GM19463 (cell line): ENCODE results near the gene NTHL1.

ENCODE experiments used
- ATAC-seq: cut with Tn5 transposase; IDR thresholded peaks from one replicate; pipeline ENCODE4 v1.9.1; 2021; ENCODE audit warnings: mild to moderate bottlenecking, moderate library complexity; ENCODE audit not compliant: unreplicated experiment

The NTHL1 gene

DNA sequence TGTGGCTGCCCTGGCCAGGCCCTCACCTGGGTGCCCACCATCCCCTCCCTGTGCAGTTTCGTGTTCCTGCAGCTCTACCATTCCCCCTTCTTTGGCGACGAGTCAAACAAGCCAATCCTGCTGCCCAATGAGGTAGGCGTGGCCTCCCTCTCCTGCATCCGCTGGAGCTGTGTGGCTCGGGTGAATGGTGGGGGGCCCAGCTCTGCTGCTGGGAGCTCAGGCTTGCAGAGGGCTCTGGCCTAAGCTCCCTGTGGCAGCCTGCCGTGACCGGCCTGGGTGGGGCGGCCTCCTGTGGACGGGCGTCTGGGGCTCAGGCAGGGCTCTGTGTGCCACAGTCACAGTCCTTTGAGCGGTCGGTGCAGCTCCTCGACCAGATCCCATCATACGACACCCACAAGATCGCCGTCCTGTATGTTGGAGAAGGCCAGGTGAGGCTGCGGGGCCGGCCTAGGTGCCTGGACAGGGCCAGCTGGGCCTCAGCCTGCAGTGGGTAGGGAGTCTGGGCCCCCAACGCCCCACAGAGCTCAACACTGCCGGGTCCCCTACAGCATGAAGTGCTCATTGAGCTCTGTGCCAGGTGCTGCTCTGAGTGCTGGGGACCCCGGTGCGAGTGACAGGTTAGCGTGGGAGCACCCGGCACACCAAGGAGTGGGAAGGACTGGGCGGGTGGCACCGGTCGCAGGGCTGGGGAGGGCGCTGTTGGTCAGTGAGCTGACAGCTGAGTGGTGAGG, 37.4 kb upstream of the NTHL1 start:
- ATAC-seq = no peak

DNA sequence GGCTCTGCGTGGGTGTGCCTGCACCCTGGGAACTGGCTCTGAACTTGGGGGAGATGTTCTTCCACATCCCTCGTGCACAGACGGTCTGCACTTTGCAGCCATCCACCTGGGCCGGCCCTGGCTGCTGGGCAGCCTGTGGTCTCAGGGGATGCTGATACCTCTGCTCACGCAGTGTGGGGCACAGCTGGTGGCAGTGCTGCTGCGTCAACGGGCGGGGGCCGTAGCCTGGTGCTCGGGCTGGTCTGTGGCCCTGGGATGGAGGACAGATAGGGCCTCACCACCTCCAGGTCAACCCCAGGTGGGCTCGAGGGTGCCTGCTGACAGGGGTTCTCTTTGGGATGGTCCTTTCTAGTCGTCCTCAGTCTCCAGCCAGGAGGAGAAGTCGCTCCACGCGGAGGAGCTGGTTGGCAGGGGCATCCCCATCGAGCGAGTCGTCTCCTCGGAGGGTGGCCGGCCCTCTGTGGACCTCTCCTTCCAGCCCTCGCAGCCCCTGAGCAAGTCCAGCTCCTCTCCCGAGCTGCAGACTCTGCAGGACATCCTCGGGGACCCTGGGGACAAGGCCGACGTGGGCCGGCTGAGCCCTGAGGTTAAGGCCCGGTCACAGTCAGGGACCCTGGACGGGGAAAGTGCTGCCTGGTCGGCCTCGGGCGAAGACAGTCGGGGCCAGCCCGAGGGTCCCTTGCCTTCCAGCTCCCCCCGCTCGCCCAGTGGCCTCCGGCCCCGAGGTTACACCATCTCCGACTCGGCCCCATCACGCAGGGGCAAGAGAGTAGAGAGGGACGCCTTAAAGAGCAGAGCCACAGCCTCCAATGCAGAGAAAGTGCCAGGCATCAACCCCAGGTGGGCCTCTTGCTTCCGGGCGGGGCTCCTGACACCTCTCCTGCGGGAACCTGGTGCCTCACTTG, 36.5 kb upstream of the NTHL1 start:
- ATAC-seq = no peak

DNA sequence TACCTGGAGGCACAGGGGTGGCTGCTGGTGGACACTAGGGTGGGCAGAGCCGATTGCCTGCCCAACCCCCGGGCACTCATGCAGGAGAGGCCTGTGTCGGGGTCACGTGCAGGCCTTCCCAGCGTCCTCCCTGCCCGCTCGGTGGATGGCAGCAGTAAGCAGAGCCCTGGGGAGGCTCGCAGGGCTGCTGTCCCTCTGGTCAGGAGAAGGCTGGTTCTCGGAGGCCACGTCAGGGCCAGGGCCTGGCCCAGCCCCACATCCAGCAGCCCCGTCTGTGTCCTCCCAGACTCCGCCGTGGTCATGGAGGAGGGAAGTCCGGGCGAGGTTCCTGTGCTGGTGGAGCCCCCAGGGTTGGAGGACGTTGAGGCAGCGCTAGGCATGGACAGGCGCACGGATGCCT, 35.8 kb upstream of the NTHL1 start:
- no peak for ATAC-seq

DNA sequence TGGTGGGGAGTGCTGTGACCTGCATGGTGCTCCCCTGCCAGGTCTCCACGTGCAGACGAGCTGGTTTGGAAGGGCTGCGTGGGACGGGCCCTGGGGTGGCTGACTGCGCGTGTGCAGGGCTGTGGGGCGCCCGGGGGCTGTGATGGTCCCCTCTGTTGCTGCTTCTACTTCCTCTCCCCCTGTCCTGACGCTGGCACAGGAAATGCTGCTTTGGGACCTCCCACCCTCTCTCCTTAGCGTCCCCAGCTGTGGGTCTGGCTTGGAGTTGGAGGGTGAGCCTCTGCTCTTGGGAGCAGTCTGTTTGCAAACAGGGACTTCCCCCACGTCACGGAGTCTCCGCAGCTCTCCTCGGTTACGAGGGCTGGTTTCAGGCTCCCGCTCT, 35.3 kb upstream of the NTHL1 start:
- ATAC-seq = no peak

DNA sequence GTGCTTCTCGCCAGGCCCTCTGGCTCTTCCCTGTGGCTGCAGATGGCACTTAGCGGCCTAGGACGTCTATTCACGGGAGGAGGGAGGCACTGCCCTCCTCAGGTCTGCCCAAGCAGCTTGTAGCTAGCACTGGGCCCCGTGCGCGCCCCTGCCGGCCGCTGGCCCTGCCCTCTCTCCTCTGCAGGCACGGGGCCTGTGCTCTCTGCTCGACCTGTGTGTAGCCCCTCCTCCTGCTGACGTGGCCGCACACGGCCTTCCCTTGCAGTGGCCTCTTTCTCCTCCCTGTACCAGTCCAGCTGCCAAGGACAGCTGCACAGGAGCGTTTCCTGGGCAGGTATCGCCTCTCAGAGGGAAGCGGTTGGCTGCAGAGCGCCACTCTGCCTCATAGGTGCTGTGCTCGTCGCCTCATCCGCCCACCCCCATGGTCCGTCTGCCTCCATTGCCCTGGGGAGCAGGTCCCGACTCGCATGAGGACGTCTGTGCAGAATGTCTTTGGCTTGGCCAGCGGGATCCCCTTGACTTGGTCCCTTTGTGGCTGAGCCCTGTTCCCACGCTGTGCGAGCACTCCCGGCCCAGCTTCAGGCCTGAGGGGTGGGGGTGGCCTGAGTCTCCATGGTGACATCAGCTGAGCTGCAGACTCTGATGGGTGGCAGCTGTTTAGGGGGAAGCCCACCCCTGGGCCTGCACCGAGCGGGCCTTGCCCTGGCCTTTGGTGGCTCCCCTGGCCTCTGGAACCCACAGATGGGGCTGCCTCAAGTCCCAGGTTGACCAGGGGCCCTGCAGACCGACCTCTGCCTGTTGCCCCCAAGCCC, 34.7 kb upstream of the NTHL1 start:
- ATAC-seq = no peak

DNA sequence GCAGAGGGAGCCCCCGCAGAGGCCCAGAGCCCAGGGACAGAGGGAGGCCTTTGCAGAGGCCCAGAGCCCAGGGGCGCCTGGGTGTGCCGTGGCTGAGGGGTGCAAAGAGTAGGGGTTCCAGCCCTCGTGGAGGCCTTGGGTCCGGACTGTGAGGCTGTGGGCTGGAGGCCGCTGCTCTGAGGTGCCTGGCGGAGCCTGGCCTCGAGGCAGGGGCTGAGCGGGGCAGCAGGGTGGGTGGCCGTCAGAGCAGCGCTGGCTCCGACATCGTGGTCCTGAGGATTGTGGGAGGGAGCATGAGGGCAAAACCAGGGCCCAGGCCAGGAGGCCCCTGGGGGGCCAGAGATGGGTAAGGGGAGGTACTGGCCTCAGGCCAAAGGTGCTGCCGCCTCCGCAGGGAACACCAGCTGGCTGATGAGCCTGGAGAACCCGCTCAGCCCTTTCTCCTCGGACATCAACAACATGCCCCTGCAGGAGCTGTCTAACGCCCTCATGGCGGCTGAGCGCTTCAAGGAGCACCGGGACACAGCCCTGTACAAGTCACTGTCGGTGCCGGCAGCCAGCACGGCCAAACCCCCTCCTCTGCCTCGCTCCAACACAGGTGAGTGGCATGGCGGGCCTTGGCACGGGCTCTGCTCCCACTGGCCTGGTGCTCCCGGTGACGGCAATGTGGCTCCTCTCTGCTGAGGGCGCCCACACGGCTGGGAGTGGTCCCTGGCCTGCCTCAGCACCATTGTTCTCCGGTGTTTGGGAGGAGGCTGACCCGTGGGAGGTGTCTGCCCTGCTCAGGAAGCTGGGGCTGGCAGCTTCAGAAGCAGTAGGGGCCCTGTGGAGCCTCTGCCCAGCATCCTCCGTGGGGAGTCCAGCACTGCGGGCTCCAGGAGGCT, 33.8 kb upstream of the NTHL1 start:
- ATAC-seq = no peak

DNA sequence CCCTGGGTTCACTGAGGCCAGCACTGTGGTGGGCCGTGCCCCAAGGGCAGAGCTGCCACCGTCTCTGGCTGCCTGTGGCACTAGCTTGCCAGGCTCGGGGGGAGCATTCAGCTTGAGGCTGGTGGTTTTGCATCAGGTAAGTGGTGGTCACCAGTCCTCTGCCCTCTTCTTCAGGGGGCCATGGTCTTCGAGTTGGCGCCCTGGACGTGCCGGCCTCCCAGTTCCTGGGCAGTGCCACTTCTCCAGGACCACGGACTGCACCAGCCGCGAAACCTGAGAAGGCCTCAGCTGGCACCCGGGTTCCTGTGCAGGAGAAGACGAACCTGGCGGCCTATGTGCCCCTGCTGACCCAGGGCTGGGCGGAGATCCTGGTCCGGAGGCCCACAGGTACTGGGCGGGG, 32.4 kb upstream of the NTHL1 start:
- no peak for ATAC-seq

DNA sequence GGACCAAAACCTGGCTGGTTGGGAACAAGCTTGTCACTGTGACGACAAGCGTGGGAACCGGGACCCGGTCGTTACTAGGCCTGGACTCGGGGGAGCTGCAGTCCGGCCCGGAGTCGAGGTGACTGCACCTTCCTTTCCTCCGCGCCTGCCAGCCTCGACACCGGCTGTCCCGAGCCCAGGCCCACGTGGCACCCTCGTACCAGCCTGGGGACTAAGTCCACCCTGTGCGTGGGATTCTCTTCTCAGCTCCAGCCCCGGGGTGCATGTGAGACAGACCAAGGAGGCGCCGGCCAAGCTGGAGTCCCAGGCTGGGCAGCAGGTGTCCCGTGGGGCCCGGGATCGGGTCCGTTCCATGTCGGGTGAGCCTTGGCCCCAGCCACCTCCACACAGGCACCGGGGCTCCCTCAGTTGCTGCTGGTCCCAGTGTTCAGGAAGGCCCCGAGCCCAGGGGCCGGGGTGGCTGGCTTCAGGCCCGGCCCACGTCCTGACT, 31.7 kb upstream of the NTHL1 start:
- ATAC-seq = no peak

DNA sequence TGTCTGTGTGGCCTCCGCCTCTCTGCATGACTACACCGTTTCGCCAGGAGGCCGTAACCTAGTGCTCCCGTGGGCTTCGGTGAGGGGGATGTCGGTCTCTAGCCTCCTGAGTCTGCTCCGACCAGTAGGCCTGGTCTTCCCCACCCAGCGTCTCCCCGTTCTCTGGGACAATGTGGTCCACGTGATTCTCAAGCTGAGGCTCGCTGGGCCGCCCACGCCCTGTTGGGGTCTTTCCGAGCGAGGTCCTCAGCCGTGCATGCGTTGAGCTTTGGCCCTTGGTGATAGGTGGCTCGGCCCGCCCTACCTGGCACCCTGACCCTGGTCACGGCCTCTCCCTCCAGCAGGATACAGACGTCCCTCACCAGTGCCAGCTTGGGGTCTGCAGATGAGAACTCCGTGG, 31.1 kb upstream of the NTHL1 start:
- ATAC-seq = no peak

DNA sequence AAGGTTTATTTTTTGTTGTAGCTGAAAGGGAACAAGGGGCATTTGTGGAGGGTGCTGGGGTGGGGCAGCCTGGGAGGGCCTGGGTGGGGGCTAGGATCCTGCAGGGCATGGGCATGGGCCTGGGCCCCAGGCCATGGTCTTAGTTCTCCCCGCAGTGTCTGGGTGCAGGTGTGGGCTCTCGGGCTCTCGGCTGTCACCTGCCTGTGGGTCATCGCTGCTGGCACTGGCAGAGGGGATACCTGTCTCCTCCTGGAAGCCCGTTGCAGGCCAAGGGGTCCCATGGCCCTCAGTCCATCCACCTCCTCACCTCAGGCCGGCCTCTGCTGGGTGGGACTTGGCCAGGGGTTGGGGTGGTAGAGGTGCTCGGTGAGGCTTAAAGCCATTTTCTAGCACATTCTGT, 30.5 kb upstream of the NTHL1 start:
- ATAC-seq = no peak

DNA sequence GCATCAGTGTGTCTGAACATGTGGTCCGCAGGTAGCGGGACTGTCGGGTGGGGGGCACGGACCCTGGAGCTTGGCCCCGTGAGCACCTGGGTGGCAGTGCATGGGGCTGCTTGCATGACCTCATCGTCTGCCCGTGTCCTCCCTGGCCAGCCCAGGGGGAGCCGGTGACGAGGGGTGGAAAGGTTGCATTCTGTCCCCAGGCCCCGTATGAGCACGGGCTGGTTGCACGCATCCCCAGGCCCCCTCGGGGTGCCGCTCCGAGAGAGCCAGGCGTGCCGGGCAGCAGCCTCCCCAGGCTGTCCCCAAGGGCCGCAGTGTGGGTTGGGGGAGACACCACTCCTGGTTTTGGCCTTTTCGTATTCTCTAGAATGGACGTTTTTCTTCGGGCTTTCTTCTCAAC, 30.1 kb upstream of the NTHL1 start:
- no peak for ATAC-seq

DNA sequence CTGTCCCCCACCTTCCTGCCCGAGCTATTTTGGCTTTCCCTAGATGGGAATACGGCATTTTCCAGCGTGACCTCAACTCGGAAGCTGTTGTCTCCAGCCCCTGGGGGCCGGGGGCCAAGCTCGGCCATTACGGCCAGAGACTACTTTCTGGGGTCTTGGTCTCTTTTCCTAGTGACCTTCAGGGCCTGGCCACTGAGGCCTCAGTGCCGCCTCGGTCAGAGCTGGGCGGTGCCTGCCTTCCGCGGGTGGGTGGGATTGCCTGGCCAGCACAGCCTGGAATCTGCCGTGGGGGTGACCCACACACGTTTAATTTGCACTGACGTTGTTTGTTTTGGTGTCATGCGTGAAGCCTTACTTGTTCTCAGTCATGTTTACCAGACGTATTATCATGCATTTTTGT, 29.4 kb upstream of the NTHL1 start:
- ATAC-seq = no peak

DNA sequence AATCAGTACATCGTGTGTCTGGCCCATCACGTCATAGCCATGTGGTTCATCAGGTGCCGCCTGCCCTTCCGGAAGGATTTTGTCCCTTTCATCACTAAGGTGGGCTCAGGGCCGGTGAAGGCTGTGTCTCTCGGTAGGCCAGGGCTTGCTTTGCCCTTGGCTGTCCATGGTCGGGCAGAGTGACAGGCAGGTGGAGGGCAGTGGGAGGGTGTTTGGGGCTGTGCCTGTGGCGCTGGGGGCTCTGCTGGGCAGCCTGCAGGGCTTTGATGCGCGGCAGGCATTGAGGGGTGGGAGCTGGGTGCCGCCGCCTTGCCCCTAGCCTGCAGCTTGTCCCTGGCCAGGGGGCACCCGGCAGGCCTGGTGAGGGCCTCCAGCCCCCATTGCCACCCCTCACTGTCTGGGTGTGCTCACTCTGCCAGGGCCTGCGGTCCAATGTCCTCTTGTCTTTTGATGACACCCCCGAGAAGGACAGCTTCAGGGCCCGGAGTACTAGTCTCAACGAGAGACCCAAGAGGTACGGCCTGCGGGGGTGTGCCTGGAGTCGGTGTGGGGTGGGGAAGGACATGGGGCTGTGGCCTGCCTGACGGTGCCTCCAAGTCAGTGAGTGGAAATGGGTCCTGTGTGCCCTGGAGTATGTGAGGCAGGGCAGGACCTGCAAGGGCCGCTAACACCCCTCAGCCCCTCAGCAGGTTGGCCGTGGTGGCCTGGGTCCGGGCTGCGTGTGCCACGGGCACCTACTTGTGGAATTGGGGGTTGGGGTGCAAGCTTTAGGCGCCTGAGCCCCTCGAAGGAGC, 28.6 kb upstream of the NTHL1 start:
- no peak for ATAC-seq

DNA sequence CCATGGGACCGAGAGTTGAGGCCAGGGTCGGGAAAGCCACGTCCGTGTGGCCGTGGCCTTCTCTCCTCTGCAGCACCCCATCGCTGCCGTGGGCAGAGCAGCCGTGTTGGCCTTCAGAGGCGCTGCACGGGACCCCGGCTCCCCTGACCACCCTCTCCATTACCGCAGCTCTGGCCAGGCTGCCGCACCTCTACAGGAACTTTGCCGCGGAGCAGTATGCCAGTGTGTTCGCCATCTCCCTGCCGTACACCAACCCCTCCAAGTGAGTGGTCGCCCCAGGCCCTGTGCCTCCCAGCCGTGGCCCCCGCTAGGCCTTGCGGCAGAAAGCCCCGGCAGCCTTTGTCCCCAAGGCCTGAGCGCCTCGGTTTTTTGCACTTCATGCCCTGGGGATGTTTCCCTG, 28.0 kb upstream of the NTHL1 start:
- ATAC-seq = no peak

DNA sequence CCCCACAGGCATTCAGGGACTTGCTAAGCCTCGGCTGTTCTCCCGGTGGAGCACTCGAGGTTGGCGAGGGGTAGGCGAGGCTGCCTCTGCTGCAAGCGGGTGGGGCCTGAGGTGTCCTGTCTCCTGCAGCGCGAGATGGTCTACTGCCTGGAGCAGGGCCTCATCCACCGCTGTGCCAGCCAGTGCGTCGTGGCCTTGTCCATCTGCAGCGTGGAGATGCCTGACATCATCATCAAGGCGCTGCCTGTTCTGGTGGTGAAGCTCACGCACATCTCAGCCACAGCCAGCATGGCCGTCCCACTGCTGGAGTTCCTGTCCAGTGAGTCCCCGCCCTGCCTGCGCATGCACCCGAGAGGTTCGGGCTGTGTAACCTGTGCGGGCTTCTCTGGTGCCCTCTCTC, 26.4 kb upstream of the NTHL1 start:
- ATAC-seq = no peak

DNA sequence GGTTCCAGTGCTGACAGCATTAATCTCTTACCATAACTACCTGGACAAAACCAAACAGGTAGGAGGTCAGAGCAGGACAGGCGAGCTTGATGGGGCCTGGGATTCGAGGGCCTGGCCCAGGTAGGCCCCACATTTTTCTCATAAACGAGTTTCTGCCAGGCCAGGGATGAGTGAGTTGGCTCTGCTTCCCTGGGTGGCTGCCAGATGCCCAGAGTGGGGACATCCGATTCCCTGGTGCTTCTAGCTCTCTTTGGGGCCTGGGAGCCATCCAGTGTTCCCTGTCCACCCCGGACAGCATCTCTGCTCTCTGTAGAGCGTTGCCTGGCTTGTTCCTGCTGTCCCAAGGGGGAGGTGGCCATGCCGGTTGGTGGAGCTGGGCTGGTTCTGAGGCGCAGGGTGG, 25.3 kb upstream of the NTHL1 start:
- ATAC-seq = no peak

DNA sequence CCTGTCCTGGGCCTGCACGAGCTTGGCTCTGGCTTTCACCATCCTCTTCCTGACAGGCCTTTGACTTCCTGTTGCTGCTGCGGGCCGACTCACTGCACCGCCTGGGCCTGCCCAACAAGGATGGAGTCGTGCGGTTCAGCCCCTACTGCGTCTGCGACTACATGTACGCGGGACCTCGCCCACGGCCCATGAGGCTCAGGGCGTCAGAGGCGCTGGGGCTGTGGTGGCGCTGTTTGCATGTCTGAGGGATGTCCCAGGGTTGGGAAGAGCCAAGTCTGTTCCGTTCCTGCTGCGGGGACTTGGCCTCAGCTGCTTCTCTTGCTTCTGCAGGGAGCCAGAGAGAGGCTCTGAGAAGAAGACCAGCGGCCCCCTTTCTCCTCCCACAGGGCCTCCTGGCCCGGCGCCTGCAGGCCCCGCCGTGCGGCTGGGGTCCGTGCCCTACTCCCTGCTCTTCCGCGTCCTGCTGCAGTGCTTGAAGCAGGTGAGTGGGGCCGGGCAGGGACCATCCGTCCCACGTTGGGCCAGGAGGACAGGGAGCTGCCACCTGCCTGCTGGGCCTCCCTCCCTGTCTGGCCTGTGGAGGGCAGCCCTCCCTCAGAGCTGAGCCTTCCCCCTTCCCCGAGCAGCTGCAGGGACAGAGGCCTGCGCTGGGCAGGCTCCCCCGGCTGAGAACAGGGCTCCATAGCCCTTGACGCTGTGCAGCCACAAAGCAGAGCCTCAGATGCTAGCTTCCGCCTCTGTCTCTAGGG, 24.0 kb upstream of the NTHL1 start:
- ATAC-seq = no peak

DNA sequence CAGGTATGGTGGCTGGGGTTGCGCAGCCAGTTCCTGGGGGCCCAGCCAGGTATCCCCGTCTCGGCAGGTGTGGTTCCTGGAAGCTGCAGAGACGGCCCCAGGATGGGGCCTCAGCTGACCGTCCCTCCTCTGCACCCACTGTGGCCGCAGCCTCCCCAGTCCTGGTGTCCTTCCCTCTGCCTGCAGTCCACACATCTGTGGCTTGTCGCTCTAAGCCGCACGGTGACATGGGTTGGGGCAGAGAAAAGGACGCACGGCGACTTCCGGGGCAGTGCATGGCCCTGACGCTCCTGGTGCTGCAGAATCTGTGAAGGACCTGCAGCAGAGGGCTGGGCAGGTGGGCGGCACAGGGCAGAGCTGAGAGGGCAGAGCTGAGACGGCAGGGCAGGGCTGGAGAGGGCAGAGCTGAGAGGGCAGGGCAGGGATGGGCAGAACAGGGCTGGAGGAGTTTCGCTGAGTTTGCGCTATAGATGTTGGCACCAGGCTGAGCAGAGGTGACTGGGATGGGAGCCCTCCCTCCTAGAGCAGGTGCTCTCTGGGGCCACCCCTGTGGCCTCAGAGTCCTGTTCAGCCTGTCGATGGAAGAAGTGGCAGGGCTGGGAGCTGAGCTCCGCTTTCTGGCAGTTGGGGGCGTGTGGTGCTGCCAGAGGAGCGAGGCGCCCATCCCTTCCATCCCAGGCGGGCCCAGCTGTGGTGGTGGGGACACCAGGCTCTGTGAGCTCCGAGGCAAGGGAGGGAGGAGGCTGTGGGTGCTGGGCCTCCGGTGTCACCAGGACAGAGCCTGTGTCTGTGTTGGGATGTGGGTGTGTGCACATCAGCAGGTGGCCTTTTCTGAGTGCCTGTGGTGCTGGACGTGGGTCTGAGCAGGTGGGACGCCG, 23.2 kb upstream of the NTHL1 start:
- ATAC-seq = no peak
